Measurements from ENCODE around the gene SHROOM1.

SHROOM1 gene

GRCh38 chr5:132785864-132786263 is 44.6 kb downstream of the SHROOM1 start:
- no peak for TF ChIP-seq CTCF (IDR thresholded peaks at IDR 0.05; ENCODE audit: low read length, missing control alignments)
- no peak overlapping the region for H3K4me3 ChIP-seq (replicated peaks; ENCODE audit: low read depth, low read length)
- no peak for DNase-seq (ENCODE audit: low read depth)

GRCh38 chr5:132785365-132785764 is 45.1 kb downstream of the SHROOM1 start:
- no peak overlapping the region for H3K4me3 ChIP-seq (replicated peaks; ENCODE audit: low read depth, low read length)
- no peak for DNase-seq (ENCODE audit: low read depth)
- TF ChIP-seq CTCF (IDR thresholded peaks at IDR 0.05; ENCODE audit: low read length, missing control alignments), result no peak

- DNase-seq (ENCODE audit: low read depth), result peak; percentile 50
- no peak overlapping the region for H3K4me3 ChIP-seq (replicated peaks; ENCODE audit: low read depth, low read length)
- TF ChIP-seq CTCF (IDR thresholded peaks at IDR 0.05; ENCODE audit: low read length, missing control alignments), result no peak
Measured at GRCh38 chr5:132782101-132782500, 48.3 kb downstream of the SHROOM1 start.

GRCh38 chr5:132781029-132781428 is 49.4 kb downstream of the SHROOM1 start:
- DNase-seq (ENCODE audit: low read depth), result no peak
- no peak overlapping the region for H3K4me3 ChIP-seq (replicated peaks; ENCODE audit: low read depth, low read length)
- no peak for TF ChIP-seq CTCF (IDR thresholded peaks at IDR 0.05; ENCODE audit: low read length, missing control alignments)

- DNase-seq (ENCODE audit: low read depth), result no peak
- H3K4me3 ChIP-seq (replicated peaks; ENCODE audit: low read depth, low read length), result no peak overlapping the region
- TF ChIP-seq CTCF (IDR thresholded peaks at IDR 0.05; ENCODE audit: low read length, missing control alignments), result no peak
Measured at GRCh38 chr5:132780577-132780976, 49.9 kb downstream of the SHROOM1 start.

GRCh38 chr5:132779961-132780360 is 50.5 kb downstream of the SHROOM1 start:
- no peak for TF ChIP-seq CTCF (IDR thresholded peaks at IDR 0.05; ENCODE audit: low read length, missing control alignments)
- H3K4me3 ChIP-seq (replicated peaks; ENCODE audit: low read depth, low read length), result no peak overlapping the region
- no peak for DNase-seq (ENCODE audit: low read depth)

GRCh38 chr5:132778856-132779255 is 51.6 kb downstream of the SHROOM1 start:
- TF ChIP-seq CTCF (IDR thresholded peaks at IDR 0.05; ENCODE audit: low read length, missing control alignments), result no peak

More at GRCh38 chr5:132778856-132779255, 51.6 kb downstream of the SHROOM1 start:
- no peak overlapping the region for H3K4me3 ChIP-seq (replicated peaks; ENCODE audit: low read depth, low read length)
- DNase-seq (ENCODE audit: low read depth), result no peak

Measured in fibroblast of pulmonary artery (primary cell).